ENCODE results near the gene SLC30A7. TPM values are rescaled to one million over a fixed set of nuclear protein-coding genes. Genes with fewer than 3 reads are reported as not detected.

SLC30A7 gene
- total and polyA plus RNA-seq, 3 donors from 2014 or later: 7.1 to 14.7 (median 14.1) TPM

- 0 to 1% methylated on average over 12 of the region's 12 CpGs for WGBS, 2 donors
Observed at GRCh38 chr1:100896481-100896982, 642 bp downstream of the SLC30A7 start.

DNA sequence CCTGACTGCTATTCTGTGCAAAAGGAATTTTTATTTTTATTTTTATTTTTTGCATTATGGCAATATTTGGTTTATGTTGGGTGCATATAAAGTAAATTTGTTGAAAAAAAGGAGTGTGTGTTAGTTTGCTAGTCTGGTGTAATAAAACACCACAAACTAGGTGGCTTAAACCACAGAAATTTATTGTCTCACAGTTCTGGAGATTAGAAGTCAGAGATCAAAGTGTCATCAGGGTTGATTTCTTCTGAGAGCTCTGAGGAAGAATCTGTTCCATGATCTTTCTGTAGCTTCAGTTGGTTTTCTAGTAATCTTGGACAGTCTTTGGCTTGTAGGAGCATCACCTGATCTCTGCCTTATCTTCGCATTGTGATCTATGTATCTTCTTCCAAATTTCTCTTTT is 6.5 kb downstream of the SLC30A7 start:
- no peaks in the 10 kb centered on the region for H3K9me3 ChIP-seq
- 98 to 100% methylated on average over 1 of the region's 1 CpG for WGBS, 2 donors
- H3K4me1 ChIP-seq: peaks cover 2% of the 10 kb centered on the region
- no peak overlapping the region for H3K27ac ChIP-seq
- H3K36me3 ChIP-seq (ENCODE audit: low read depth, missing control alignments): no peaks in the 10 kb centered on the region
- no peaks in the 10 kb centered on the region for H3K27me3 ChIP-seq
- no peak overlapping the region for H3K4me3 ChIP-seq
- TF ChIP-seq CTCF (IDR thresholded peaks at IDR 0.05) (no peak), POLR2A (IDR thresholded peaks at IDR 0.05) (no peak)
- DNase-seq: no peak
- intact Hi-C loops (cut with DNase I; ENCODE audit: low total_unique reads): no loop called here

More at GRCh38 chr1:100896481-100896982, 642 bp downstream of the SLC30A7 start:
- Histone ChIP-seq H3K9me3 (no peaks in the 10 kb centered on the region), H3K4me3 (peak overlapping the region; percentile 65 to 96), H3K4me1 (peaks cover 6% of the 10 kb centered on the region), H3K36me3 (ENCODE audit: low read depth, missing control alignments) (no peaks in the 10 kb centered on the region), H3K27ac (peak overlapping the region; percentile 85 to 92), H3K27me3 (no peaks in the 10 kb centered on the region)
- TF ChIP-seq POLR2A (IDR thresholded peaks at IDR 0.05): no peak
- no peak for TF ChIP-seq CTCF (IDR thresholded peaks at IDR 0.05)
- peak; percentile 25 for DNase-seq
- intact Hi-C loops (cut with DNase I; ENCODE audit: low total_unique reads): no loop called here

GRCh38 chr1:100903777-100904176 is 7.9 kb downstream of the SLC30A7 start:
- H3K27me3 ChIP-seq: no peaks in the 10 kb centered on the region
- no peak overlapping the region for H3K4me3 ChIP-seq
- no peaks in the 10 kb centered on the region for H3K9me3 ChIP-seq
- WGBS, 2 donors: 97 to 98% methylated on average over 1 of the region's 1 CpG
- H3K4me1 ChIP-seq: no peaks in the 10 kb centered on the region
- no peaks in the 10 kb centered on the region for H3K36me3 ChIP-seq (ENCODE audit: low read depth, missing control alignments)
- TF ChIP-seq CTCF (IDR thresholded peaks at IDR 0.05): no peak
- TF ChIP-seq POLR2A (IDR thresholded peaks at IDR 0.05): no peak
- H3K27ac ChIP-seq: no peak overlapping the region
- DNase-seq: no peak
- intact Hi-C loops (cut with DNase I; ENCODE audit: low total_unique reads): no loop called here

- intact Hi-C loops (cut with DNase I; ENCODE audit: low total_unique reads): no loop called here
- DNase-seq: no peak
- no peaks in the 10 kb centered on the region for H3K27me3 ChIP-seq
- H3K4me3 ChIP-seq: no peak overlapping the region
- WGBS, 2 donors: 97 to 100% methylated on average over 2 of the region's 2 CpGs
- H3K4me1 ChIP-seq: no peaks in the 10 kb centered on the region
- TF ChIP-seq CTCF (IDR thresholded peaks at IDR 0.05): no peak
- TF ChIP-seq POLR2A (IDR thresholded peaks at IDR 0.05): no peak
- H3K36me3 ChIP-seq (ENCODE audit: low read depth, missing control alignments): no peaks in the 10 kb centered on the region
- no peak overlapping the region for H3K27ac ChIP-seq
- H3K9me3 ChIP-seq: no peaks in the 10 kb centered on the region
Observed at GRCh38 chr1:100904528-100904927, 8.6 kb downstream of the SLC30A7 start.

- no peaks in the 10 kb centered on the region for H3K9me3 ChIP-seq
- H3K4me1 ChIP-seq: no peaks in the 10 kb centered on the region
- H3K27me3 ChIP-seq: no peaks in the 10 kb centered on the region
- TF ChIP-seq POLR2A (IDR thresholded peaks at IDR 0.05) (no peak), CTCF (IDR thresholded peaks at IDR 0.05) (no peak)
- H3K36me3 ChIP-seq (ENCODE audit: low read depth, missing control alignments): no peaks in the 10 kb centered on the region
- intact Hi-C loops (cut with DNase I; ENCODE audit: low total_unique reads): no loop called here
- no peak overlapping the region for H3K4me3 ChIP-seq
- no peak overlapping the region for H3K27ac ChIP-seq
- no peak for DNase-seq
- 91 to 94% methylated on average over 3 of the region's 3 CpGs for whole genome bisulfite sequencing, 2 donors
Observed at GRCh38 chr1:100905181-100905580, 9.3 kb downstream of the SLC30A7 start.

All from testis (tissue), 3 donors.